Stimulated activated CD4-positive, alpha-beta T cell treated with anti-CD3 and anti-CD28 coated beads, TNF-alpha, amount 100 ng/mL, for 48 hours (primary cell): ENCODE data around the gene LARP4.

Experiments
- DNase-seq, 3 donors: peaks; one replicate each; pipeline ENCODE4 v3.0.0-alpha.2; 2020; ENCODE audit warnings: low read depth in 3 of 3

LARP4 gene

GRCh38 chr12:50524621-50525020 is 123.9 kb downstream of the LARP4 start:
- DNase-seq, result no peak

- DNase-seq, result no peak
Measured at GRCh38 chr12:50525422-50525821, 124.7 kb downstream of the LARP4 start.

DNA sequence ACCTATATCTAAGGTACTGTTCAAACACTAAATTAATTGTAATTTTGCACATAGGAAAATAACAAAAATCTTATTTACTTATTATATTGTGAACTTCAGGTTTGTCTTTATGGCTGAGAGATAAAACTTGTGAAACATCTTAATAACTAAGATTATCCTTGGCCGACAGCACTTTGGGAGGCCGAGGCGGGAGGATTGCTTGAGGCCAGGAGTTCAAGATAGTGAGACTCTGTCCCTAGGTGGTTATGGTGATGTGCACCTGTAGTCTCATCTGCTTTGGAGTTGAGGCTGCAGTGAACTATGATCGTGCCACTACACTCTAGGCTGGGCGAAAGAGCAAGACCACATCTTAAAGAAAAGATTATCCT is 126.7 kb downstream of the LARP4 start:
- no peak for DNase-seq

DNA sequence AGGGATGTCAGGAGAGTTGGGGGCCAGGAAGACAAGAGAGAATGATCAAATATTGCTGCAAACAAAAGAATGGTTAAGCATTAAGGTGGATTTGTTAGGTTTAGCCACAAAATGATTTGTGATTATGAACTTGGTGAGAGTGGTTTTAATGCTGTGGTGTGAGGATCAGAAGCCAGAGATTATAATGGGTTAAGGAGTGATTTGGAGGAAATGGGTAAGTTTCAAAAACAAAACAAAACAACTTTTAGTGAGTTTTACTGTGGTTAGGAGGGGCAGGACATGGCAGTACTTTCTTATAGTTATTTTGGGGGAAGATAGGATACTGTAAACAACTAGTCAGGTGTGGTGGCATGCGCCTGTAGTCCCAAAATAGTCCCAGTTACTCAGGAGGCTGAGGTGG is 128.1 kb downstream of the LARP4 start:
- DNase-seq, result no peak

DNA sequence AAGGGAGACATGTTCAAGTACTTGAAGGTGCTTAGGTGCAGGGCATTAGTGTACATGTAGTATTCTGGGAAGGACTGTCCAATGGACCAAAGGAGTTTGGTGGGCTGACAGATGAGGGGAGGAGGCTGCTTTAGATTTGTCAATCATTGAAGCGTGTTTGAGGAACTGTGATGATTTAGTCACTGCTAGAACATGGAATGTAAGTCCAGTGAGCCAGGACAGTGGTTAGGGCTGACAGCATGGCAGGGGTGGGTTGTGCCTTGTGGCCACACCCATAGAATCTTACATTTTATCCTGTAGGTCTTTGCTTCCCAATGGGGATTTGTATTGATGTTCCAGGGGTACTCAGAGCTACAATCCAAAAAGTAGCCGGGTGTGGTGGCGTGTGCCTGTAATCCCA is 128.7 kb downstream of the LARP4 start:
- DNase-seq, result no peak
